ENCODE data around the gene SCYGR8. TPM values are rescaled to one million over a fixed set of nuclear protein-coding genes. Genes with fewer than 3 reads are reported as not detected.
"Not testable (repeated sequence)": the region's sequence is repeated elsewhere in the genome, so short reads cannot be mapped to it uniquely, and the experiment has no call there.

SCYGR8 gene
- total and polyA plus RNA-seq, 10 of the 15 experiments (the other 5 are each of a cell fraction or from before 2014, with no cell fraction given): not detected

DNA sequence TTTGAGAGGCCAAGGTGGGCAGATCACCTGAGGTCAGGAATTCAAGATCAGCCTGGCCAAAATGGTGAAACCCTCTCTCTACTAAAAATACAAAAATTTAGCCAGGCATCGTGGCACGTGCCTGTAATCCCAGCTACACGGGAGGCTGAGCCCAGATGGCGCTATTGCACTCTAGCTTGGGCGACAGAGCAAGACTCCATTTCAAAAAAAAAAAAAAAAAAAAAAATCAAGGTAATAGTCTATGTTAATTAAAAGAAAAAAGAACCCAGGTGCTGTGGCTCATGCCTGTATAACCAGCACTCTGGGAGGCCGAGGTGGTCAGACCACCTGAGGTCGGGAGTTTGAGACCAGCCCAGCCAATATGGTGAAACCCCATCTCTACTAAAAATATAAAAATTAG is 5.0 kb upstream of the SCYGR8 start:
- ChIA-PET SMC1A (ENCODE audit: uncharacterized antibody, unreplicated experiment) (interaction anchor here (0.6 to 1.8 kb wide), 4 partner anchors 25 to 139 kb away, joined by 3 to 14 read pairs (median 4); no protein-coding TSS in a partner anchor), CTCF (interaction anchor here (0.7 to 3.8 kb wide), 14 partner anchors 15 to 334 kb away, joined by 3 to 24 read pairs (median 4); no protein-coding TSS in a partner anchor), POLR2A (interaction anchor here (0.7 kb wide), 1 partner anchor 39 kb away, joined by 3 read pairs; no protein-coding TSS in a partner anchor), RAD21 (ENCODE audit: unreplicated experiment) (interaction anchor here (0.9 to 1.1 kb wide), 2 partner anchors 26 to 150 kb away, joined by 3 to 6 read pairs; no protein-coding TSS in a partner anchor)
- H3K4me3 ChIP-seq; intact Hi-C loops (cut with micrococcal nuclease; ENCODE audit: unreplicated experiment); H3K79me2 ChIP-seq (ENCODE audit: control insufficient read depth, insufficient read depth, low read length); H3K36me3 ChIP-seq (ENCODE audit: control insufficient read depth in 2 of 2, insufficient read depth in 2 of 2, low read length in 1 of 2); ATAC-seq; H3K9me3 ChIP-seq (replicated peaks; ENCODE audit: control insufficient read depth, insufficient read depth, low read length); H3K4me1 ChIP-seq (ENCODE audit: control insufficient read depth, insufficient read depth, low read length); BruUV-seq (replicated peaks); H3K27ac ChIP-seq (ENCODE audit: control insufficient read depth, insufficient read depth); FAIRE-seq; H2AFZ ChIP-seq (ENCODE audit: control insufficient read depth, low read depth, low read length); H3K4me2 ChIP-seq (ENCODE audit: control insufficient read depth, insufficient read depth); DNase-seq (ENCODE audit: low read depth, low spot score); H3K9ac ChIP-seq (ENCODE audit: control insufficient read depth, insufficient read depth, low read length); H3K27me3 ChIP-seq (replicated peaks in 1 of 2; ENCODE audit: control insufficient read depth in 2 of 2, insufficient read depth in 2 of 2, low read length in 1 of 2); H4K20me1 ChIP-seq (ENCODE audit: control insufficient read depth, insufficient read depth); in situ Hi-C loops (cut with MboI): not testable (repeated sequence)
- 30% methylated on average over 7 of the region's 7 CpGs for WGBS (ENCODE audit: insufficient coverage, insufficient replicate concordance, low lambda C conversion rate, missing lambda C conversion rate)
- TF ChIP-seq RAD21 (IDR thresholded peaks at IDR 0.05; ENCODE audit: insufficient read depth, low read depth, low read length) (peak; percentile 29; the same call in 1 of the 2 replicates), CTCF (IDR thresholded peaks at IDR 0.05 in 2 of 3, conservative IDR thresholded peaks at IDR 0.05 in 1 of 3; ENCODE audit: control insufficient read depth in 2 of 3, extremely low read depth in 1 of 3, insufficient read depth in 1 of 3, low read depth in 3 of 3, low read length in 3 of 3) (peak in 2 of 3 experiments; percentile 3 to 14; a peak in 1 of 6 replicates), BHLHE40 (IDR thresholded peaks at IDR 0.05; ENCODE audit: borderline replicate concordance in 1 of 2, low read depth in 2 of 2, low read length in 1 of 2) (peak; percentile 52 to 77; a peak in 2 of 4 replicates)

DNA sequence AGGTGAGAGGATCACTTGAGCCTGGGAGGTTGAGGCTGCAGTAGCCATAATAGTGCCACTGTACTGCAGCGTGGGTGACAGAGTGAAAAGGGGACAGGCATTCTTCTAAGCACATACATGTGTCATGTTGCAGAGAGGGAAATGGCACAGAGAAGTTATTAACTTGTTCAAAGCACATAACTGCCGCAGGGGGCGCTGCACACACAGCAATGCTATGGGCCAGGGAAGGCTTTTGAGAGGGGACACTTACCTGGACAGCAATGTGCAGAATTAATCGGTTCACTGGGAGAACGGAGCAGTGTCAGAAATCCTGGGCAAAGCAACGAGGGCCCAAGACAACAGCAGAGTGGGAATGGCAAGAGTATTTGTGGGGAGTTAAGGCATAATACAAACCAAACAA is 2.4 kb downstream of the SCYGR8 start:
- Histone ChIP-seq H3K4me1 (ENCODE audit: control insufficient read depth, insufficient read depth, low read length) (no peaks in the 10 kb centered on the region), H4K20me1 (ENCODE audit: control insufficient read depth, insufficient read depth) (no peaks in the 10 kb centered on the region), H3K27ac (ENCODE audit: control insufficient read depth, insufficient read depth) (no peak overlapping the region), H3K79me2 (ENCODE audit: control insufficient read depth, insufficient read depth, low read length) (no peaks in the 10 kb centered on the region), H3K4me2 (ENCODE audit: control insufficient read depth, insufficient read depth) (no peak overlapping the region), H3K36me3 (ENCODE audit: control insufficient read depth in 2 of 2, insufficient read depth in 2 of 2, low read length in 1 of 2) (no peaks in the 10 kb centered on the region), H3K9ac (ENCODE audit: control insufficient read depth, insufficient read depth, low read length) (no peak overlapping the region), H3K9me3 (replicated peaks; ENCODE audit: control insufficient read depth, insufficient read depth, low read length) (no peaks in the 10 kb centered on the region), H3K4me3 (no peak overlapping the region), H3K27me3 (replicated peaks in 1 of 2; ENCODE audit: control insufficient read depth in 2 of 2, insufficient read depth in 2 of 2, low read length in 1 of 2) (no peaks in the 10 kb centered on the region), H2AFZ (ENCODE audit: control insufficient read depth, low read depth, low read length) (no peak overlapping the region)
- TF ChIP-seq MEF2A (IDR thresholded peaks at IDR 0.05; ENCODE audit: insufficient read depth, low read depth, low read length) (no peak), BCL3 (IDR thresholded peaks at IDR 0.05; ENCODE audit: borderline replicate concordance, insufficient read depth, low read depth, low read length, poor library complexity, severe bottlenecking) (no peak), RAD21 (IDR thresholded peaks at IDR 0.05; ENCODE audit: insufficient read depth, low read depth, low read length) (peak; percentile 33; the same call in 1 of the 2 replicates), CTCF (IDR thresholded peaks at IDR 0.05 in 2 of 3, conservative IDR thresholded peaks at IDR 0.05 in 1 of 3; ENCODE audit: control insufficient read depth in 2 of 3, extremely low read depth in 1 of 3, insufficient read depth in 1 of 3, low read depth in 3 of 3, low read length in 3 of 3) (peak; percentile 31 to 53 (median 42); a peak in 5 of 6 replicates)
- TF ChIP-seq, protein P1, sequence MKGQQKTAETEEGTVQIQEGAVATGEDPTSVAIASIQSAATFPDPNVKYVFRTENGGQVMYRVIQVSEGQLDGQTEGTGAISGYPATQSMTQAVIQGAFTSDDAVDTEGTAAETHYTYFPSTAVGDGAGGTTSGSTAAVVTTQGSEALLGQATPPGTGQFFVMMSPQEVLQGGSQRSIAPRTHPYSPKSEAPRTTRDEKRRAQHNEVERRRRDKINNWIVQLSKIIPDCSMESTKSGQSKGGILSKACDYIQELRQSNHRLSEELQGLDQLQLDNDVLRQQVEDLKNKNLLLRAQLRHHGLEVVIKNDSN (IDR thresholded peaks at IDR 0.05; ENCODE audit: borderline replicate concordance, extremely low read length, insufficient read depth, low read depth, low read length): no peak
- in situ Hi-C loops (cut with MboI) (no loop called here), intact Hi-C loops (cut with micrococcal nuclease; ENCODE audit: unreplicated experiment) (no loop called here)
- ChIA-PET SMC1A (ENCODE audit: uncharacterized antibody, unreplicated experiment) (interaction anchor here (0.6 kb wide), 1 partner anchor 55 kb away, joined by 3 read pairs; no protein-coding TSS in a partner anchor), POLR2A (no interaction called here), RAD21 (ENCODE audit: unreplicated experiment) (no interaction called here), CTCF (no interaction called here)
- FAIRE-seq (no peak), ATAC-seq (peak; percentile 75), DNase-seq (ENCODE audit: low read depth, low spot score) (no peak)
- BruUV-seq (replicated peaks): no TSS peak
- WGBS (ENCODE audit: insufficient coverage, insufficient replicate concordance, low lambda C conversion rate, missing lambda C conversion rate): 29% methylated on average over 6 of the region's 6 CpGs
